OCI-M1 (cell line): ENCODE measurements around the gene C5AR2.
"Not testable (repeated sequence)": the region's sequence is repeated elsewhere in the genome, so short reads cannot be mapped to it uniquely, and the experiment has no call there.

Source experiments
- DNase-seq: peaks from one replicate; lab custom pipeline; 2025; lab: John Stamatoyannopoulos, UW

C5AR2 gene

GRCh38 chr19:47323872-47324271 is 8.1 kb upstream of the C5AR2 start:
- no peak for DNase-seq

- DNase-seq = peak; percentile 44
Observed at GRCh38 chr19:47324502-47324901, 7.5 kb upstream of the C5AR2 start.

GRCh38 chr19:47330466-47330869 is 1.5 kb upstream of the C5AR2 start:
- DNase-seq = peak; percentile 46

- no peak for DNase-seq
Observed at GRCh38 chr19:47331490-47331889, 485 bp upstream of the C5AR2 start.

DNA sequence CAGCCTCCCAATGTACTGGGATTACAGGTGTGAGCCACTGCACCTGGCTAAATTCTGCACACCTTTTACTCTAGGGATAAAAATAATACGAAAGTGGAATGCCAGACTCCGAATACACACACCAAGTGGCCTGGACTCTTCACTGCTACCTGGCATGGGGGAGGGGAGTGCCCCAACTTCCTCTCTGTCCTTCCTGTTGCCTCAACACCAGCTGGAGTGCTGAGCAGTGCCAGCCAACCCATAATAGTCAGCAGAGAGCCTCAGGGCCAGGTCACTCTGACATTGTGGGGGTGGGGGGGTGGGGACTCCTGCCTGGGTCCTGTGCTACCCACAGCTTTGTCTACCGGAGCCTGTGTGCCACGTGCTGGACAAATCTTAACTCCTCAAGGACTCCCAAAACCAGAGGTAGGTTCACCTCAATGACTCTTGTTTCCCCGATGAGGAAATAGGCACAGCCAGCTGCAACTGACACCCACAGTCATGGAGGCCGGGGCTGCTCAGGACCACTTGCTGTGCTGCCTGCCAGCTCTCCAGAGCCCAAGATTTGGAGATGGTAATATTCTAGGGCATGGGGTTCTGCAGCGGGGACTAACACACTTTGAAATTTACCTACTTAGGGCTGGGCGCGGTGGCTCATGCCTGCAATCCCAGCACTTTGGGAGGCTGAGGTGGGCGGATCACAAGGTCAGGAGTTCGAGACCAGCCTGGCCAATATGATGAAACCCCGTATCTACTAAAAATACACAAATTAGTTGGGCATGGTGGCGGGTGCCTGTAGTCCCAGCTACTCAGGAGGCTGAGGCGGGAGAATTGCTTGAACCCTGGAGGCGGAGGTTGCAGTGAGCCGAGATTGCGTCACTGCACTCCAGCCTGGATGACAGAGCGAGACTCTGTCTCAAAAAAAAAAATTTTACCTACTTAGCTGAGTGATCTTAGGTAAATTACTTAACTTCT is 5.1 kb downstream of the C5AR2 start:
- peak; percentile 63 for DNase-seq

GRCh38 chr19:47339196-47339880 is 7.4 kb downstream of the C5AR2 start:
- no peak for DNase-seq

GRCh38 chr19:47340477-47341208 is 8.7 kb downstream of the C5AR2 start:
- no peak for DNase-seq

- no peak for DNase-seq
Observed at GRCh38 chr19:47341734-47342133, 9.8 kb downstream of the C5AR2 start.

DNA sequence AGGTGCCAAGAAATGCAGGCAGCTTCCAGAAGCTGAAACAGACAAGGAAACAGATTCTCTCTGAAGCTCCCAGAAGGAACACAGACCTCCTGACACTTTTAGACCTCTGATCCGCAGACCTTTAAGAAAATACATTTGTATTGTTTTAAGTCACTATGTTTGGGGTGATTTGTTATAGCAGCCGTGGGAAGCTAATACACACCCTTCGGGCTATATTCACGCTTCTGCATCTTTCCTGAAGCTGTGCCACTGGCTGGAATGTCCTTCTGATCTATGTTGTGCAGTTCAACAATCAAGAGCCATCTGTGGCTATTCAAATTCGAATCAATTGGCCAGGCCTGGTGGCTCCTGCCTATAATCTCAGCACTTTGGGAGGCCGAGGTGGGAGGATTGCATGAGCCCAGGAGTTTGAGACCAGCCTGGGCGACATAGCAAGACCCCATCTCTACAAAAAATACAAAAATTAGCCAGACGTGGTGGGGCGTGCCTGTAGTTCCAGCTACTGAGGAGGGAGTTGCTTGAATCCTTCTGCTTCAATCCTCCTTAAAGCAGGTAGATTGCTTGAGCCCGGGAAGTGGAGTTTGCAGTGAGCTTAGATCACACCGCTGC is 11.3 kb downstream of the C5AR2 start:
- DNase-seq = no peak

DNA sequence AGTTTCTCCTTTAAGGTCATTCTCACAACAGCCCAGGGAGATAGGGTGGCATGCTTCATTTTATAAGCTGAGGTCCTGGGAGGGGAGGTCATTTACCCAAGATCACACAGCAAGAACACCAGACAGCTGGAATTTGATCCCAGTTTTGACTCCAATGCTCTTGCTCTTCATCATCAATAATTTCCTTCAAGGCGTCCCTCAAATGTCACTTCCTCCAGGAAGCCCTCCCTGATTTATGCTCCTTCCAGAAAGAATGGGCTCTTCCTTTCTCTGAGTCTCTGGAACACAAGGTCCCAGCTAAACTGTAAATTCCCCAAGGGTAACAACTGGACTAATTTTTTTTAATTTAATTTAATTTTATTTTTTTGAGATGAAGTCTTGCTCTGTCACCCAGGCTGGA is 12.4 kb downstream of the C5AR2 start:
- no peak for DNase-seq

- not testable (repeated sequence) for DNase-seq
Observed at GRCh38 chr19:47346024-47346423, 14.0 kb downstream of the C5AR2 start.

DNA sequence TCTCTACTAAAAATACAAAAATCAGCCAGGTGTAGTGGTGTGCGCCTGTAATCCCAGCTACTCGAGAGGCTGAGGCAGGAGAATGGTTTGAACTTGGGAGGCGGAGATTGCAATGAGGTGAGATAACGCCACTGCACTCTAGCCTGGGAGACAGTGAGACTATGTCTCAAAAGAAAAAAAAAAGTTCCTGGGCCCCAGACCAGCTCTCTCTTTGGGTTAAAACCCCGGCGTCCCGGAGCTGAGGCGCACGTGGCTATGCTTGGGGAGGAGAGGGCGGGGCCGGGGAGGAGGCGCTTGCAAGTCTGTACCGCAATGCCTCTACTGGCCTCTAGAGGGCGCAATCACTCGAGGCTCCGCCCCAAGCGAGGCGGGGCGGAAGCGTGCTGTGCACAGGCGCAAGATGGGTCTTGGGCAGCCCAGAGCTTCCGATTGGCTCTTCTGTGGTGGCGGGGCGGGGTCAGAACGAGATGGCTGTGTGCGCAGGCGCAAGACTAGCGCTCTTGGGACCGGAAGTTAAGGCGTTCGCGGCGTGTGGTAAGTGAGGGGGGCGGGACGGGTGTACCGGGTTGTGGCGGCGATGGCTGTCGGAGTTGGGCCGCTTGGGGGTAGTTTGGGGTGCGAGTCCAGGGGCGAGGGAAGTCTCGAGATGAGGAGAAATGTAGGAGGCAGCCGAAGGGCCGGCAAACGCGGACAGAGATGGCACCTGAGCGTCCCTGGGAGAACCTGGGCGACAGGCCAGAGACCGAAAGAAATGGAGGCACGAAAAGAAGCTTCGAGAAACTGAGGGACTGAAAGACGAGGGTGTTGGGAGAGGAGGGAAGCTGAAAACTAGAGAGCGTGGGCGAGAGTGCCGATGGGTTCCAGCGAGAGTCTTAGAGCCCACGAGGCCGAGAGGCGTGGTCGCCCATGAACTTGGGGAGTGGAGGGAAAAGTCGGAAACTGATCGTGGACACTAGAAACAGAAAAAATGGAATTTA is 17.1 kb downstream of the C5AR2 start, which contains the start of gene DHX34:
DHX34 (plus strand) TSS at position 497 of the 977 bp plus-strand sequence. CDS start 3,716 bp downstream, outside the sequence.
- peak; percentile 100 for DNase-seq

DNA sequence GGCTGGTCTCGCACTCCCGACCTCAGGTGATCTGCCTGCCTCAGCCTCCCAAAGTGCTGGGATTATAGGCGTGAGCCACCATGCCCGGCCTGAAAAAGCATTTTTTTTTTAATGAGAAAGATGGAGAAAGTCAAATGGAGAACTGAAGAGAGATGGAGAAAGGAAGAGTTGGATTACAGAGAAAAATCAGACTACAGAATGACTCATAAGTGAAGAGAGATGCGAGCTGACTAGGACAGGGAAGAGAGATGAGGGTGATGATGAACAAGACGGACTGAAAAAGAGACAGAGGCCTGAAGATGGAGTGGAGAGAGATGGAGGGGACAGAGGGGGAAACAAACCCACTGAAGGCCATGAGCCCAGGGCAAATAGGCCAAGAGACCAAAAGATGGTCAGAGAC is 18.7 kb downstream of the C5AR2 start:
- DNase-seq = no peak

- peak; percentile 38 for DNase-seq
Observed at GRCh38 chr19:47351548-47351947, 19.6 kb downstream of the C5AR2 start.

DNA sequence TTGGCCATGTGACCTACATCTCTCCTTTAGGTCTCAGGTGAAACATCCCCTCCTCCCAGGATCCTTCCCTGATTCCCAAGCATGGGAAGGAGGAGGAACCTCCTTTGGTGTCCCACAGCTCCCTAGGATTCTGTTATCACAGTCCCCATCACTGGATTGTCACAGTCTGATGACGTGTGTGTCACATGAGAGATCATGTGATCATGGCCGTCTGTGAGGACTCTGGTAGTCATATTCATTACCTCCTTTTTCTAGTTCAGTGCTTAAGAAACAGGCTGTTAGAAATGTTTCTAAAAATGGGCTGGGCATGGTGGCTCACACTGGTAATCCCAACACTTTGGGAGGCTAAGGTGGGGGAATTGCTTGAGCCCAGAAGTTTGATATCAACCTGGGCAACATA is 20.1 kb downstream of the C5AR2 start:
- no peak for DNase-seq

GRCh38 chr19:47353307-47353712 is 21.3 kb downstream of the C5AR2 start:
- no peak for DNase-seq

- no peak for DNase-seq
Observed at GRCh38 chr19:47356900-47357299, 24.9 kb downstream of the C5AR2 start.

DNA sequence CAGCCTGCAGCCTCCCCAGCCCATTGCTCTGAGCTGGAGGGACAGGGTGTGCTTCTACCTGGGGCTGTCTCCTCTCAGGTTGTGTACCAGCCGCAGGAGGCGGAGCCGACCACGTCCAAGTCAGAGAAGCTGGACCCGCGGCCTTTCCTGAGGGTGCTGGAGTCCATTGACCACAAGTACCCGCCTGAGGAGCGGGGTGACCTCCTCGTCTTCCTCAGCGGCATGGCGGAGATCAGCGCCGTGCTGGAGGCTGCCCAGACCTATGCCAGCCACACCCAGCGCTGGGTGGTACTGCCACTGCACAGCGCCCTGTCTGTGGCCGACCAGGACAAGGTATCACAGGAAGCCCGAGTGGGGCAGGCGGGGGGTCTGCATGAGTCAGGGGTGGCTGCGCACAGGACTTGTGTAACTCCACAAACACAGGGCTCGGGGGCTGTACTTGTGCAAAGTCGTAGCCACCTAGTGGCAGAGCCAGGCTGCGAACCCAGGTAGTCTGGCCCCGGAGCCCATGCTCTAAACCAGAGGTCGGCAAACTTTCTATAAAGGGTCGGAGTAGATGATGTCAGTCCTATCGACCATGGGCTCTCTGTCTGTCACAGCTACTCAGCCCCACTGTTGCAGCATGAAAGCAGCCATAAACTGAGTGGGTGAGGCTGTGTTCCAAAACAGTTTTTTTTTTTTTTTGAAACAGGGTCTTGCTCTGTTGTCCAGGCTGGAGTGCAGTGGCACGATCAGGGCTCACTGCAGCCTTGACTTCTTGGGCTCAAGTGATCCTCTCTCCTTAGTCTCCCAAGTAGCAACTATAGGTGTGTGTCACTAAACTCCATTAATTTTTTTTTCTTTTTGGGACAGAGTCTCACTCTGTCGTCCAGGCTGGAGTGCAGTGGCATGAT is 26.1 kb downstream of the C5AR2 start:
- no peak for DNase-seq

- no peak for DNase-seq
Observed at GRCh38 chr19:47358936-47359335, 27.0 kb downstream of the C5AR2 start.

DNA sequence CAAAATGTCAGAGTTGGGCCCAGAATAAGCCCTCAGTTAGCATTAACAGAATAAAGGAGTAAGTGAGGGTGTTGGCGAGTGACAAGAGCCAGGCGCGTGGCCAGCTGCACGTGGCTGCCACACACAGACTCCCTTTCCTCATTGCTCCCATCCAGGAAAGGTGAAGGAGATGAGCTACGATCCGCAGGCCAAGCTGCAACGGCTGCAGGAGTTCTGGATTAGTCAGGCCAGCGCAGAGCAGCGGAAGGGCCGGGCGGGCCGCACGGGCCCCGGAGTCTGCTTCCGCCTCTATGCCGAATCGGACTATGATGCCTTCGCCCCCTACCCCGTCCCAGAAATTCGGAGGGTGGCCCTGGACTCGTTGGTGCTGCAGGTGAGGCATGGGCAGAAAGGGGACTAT is 30.3 kb downstream of the C5AR2 start:
- DNase-seq = no peak
